Measurements from ENCODE around the gene TCTN2.
A peak's percentile ranks its signal among the peaks of the same experiment; 100 is the strongest.

Gene TCTN2

GRCh38 chr12:123741937-123742572, 71.1 kb downstream of the TCTN2 start:
- DNase-seq (ENCODE audit: low read depth) = no peak

DNA sequence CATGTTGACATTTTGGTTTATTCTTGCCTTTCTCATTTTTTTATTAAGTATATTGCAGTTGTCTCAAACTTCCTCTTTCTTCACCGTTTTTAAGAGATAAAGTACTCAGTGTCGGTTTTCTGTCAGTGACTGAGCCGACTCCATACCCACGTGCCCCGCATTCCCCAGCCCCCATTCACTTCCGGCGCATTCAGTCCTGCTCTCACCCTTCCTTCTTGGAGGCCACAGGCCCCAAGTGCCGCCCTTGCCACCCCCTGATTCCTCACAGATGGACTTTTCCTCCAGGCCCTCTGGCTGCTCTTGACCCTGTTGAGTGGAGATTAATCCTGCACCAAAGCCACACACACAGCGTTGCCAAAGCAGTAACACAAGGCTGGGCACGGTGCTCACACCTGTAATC, 72.1 kb downstream of the TCTN2 start:
- no peak for DNase-seq (ENCODE audit: low read depth)

DNA sequence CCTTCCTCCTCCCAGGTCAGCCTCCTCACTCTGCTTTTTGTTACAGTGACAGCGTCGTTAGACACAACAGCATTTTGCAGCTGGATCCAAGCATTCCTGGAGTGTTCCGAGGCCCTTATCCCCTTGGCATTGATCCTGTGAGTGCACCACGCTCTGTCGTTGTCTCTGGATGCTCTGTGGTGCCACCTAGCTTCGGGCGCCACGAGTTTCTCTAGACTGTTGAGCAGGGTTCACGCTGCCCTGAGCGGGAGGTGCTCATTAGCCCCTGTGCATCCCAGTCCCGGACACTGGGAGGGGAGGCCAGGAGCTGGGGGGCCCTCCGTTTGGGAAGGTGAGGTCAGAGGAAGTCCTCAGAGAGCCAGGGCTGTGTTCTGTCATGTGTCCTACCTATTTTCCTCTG, 73.9 kb downstream of the TCTN2 start:
- DNase-seq (ENCODE audit: low read depth) = no peak

- DNase-seq (ENCODE audit: low read depth) = no peak
These were observed 76.4 kb downstream of the TCTN2 start for GRCh38 chr12:123747309-123747708.

DNA sequence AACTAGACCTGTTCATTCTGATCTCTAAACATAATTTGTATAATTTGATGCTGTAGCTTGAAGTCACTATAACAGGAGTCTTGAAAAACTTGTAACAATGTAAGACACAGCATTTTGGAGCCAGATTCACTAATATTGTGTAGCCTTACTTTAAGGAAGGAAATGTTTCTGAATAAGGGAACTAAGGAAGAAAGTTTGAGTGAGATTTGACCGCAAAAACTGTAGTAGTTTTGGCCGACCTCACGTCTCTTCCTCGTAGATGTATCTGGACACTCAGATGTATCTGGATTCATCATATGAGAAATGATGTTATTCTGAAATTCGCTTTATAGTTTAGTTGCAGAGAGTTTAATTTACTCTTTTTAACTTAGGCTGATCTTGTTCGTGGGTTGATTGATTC, 77.2 kb downstream of the TCTN2 start:
- DNase-seq (ENCODE audit: low read depth) = no peak

DNA sequence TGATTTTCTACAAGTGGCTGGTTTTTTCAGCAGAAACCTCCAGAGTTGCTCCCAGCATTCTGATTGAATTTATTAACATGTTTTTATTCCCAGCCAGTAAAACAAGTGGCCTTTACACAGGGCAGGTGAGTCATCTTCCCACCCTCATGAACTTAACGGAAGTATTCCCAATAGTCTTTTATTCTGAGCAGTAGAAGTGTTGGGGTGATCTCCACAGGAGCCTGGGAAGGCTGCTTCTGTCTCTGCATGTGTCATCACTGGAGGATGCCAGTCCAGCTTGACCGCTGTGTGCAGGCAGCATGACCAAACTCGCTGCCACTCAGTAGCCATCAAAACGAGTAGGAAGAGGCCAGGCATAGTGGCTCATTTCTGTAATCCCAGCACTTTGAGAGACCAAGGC, 77.7 kb downstream of the TCTN2 start:
- no peak for DNase-seq (ENCODE audit: low read depth)

DNA sequence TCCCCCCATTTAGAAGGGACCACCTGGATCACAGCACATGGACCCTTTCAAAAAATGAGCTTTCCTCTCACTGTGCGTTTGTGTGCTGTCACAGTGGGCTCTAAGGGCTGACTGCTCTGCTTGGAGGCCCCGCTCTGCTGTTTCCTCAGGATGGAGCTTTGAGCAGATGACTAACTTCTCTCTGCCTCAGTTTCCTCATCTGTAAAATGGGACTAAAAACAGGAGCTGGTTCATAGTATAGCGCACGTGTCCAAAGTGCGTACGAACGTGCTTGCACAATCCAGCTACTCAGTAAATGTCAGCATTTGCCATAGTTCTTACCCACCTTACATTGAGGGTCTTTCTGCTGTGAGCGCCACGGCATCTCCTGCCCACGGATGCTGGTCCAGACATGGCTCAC, 78.4 kb downstream of the TCTN2 start:
- no peak for DNase-seq (ENCODE audit: low read depth)

DNA sequence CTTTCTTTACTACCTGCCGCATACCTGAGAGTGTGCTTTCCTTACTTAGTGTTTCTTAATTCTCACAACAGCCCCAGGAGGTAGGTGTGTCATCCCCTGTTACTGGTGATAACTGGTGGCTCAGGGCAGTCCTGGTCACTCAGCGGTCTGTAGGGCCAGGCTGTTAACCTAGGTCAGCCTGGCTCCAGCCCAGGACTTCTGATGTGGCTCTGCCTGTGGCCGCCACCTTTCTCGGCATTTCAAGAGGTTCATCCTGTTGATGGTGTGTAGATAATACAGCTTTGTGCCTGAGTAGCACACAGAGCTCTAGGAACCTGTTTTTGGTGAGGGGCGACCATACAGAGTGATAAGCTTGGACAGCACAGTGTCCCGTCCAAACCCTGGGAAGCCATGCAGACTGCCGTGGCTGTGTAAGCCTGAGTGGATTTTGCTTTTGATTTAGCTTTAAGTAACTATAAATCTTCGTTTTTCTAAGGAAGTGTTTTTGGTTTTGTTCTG, 79.3 kb downstream of the TCTN2 start:
- no peak for DNase-seq (ENCODE audit: low read depth)

DNA sequence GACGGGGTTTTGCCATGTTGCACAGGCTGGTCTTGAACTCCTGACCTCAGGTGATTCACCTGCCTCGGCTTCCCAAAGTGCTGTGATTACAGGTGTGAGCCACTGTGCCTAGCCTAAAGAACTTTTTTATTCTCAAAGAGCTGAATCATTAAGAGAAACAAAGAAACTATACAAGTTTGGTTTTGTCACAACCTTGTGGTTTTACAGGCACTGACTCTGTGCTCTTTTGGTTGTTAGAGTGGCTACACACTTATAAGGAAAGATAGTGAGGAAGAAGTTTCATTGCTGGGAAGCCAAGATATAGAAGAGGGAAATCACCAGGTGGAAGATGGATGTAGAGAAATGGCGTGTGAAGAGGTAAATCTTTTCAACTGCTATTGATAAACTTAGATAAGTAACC, 81.1 kb downstream of the TCTN2 start:
- no peak for DNase-seq (ENCODE audit: low read depth)

DNA sequence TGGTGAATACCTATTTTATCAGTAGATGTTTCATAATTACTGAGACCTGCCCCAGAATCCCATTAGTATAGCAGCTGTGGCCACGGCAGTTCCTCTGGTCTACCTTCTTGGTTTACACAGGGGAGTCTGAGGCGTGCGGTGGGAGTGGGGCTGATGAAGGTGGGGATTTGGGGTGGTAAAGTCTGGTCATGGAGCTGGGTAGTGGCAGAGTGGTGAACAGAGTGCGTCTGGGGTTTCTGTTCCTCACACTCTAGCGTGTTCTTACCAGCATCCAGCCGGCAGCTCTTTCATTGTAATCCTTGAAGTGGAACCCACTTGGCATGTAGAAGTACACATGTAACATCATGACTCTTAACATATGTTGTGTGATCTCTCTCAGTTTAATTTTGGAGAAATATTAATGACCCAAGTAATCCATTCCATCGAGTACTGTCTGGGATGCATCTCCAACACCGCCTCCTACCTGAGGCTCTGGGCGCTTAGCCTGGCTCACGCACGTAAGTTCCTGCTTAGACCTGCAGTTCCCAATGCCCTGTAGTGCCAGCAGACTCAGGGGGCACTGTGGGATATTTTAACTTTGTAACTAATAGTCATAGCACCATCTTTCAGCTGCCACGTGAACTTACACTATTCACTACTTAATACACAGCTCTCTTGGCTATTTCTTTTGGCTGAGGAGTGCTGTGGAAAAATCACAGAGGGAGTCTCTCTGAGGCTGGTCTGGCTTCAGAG, 83.3 kb downstream of the TCTN2 start:
- DNase-seq (ENCODE audit: low read depth) = no peak

GRCh38 chr12:123757561-123757960, 86.6 kb downstream of the TCTN2 start:
- DNase-seq (ENCODE audit: low read depth) = peak; percentile 14
